GM18519 (cell line): ENCODE measurements around the gene WHRN.

Experiments
- ATAC-seq: cut with Tn5 transposase; IDR thresholded peaks from one replicate; pipeline ENCODE4 v1.9.1; 2021; ENCODE audit warnings: mild to moderate bottlenecking, moderate library complexity; ENCODE audit not compliant: unreplicated experiment, low FRiP score

Gene WHRN

DNA sequence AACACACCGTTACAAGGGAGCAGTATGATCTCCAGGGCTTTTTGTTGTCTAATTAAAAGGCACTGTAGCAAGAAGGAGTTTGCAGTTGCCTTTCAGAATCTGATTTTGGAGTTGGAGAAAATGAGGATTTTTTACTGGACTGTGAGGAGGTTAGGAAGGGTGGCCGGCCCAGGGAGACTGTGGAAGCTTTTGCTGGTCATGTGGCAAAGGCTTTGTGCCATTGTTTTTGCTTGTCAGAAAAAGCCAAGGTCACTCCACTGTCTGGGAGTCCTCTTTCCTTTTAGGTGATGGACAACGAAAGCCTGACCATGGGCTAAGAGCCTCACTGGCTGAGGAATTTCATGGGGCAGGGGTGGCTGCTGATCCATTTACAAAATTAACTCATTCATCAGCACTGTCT, 10.3 kb upstream of the WHRN start:
- ATAC-seq = no peak

DNA sequence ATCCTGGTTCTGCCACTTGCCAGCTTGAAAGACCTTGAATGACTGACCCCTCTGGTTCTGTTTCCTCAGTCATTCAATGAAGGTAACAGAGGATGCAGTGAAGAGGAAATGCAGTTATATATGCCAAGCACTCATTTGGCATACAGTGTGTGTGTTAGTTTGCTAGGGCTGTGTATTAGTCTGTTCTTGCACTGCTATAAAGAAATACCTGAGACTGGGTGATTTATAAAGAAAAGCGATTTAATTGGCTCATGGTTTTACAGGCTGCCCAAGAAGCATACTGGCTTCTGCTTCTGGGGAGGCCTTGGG, 8.6 kb upstream of the WHRN start:
- ATAC-seq = no peak

DNA sequence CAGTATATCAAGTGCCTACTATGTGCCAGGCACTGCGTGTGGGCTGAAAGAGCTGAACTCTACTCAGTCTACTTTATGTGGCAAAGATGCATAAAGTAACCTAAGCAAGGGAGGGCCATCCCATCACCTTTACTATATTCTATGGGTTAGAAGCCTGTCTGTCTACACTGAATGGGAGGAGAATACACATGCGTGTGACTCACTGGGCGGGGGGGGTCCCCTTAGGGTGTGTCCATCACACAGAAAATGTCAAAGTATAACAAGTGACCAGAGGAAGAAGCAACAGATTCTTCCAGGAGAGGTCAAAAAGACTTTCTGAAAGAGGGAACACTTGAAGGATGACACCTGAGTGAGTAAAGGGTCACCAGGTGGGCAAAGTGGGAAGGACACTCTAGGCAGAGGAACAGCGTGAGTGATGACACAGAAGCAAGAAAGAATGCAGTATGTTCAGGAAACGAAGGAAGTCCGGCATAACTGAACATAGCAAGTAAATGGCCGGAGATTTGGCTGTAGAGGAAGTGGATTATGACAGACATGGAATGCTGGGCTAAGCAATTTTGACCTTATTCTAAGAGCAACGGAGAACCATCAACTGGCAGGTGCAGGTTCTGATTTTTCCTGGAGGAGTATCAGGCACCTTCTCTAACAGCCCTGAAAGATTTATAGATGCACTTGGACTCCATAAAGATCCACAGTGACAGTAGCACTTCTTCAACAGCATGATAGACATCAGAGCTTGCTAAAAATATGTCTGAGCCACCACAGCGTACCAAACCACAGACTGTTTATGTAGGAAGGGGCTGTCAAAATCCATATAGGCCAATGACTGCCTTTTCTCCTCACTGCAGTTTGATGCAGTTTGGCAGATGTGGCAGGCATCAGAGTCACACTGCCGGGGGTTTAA, 8.0 kb upstream of the WHRN start:
- no peak for ATAC-seq

DNA sequence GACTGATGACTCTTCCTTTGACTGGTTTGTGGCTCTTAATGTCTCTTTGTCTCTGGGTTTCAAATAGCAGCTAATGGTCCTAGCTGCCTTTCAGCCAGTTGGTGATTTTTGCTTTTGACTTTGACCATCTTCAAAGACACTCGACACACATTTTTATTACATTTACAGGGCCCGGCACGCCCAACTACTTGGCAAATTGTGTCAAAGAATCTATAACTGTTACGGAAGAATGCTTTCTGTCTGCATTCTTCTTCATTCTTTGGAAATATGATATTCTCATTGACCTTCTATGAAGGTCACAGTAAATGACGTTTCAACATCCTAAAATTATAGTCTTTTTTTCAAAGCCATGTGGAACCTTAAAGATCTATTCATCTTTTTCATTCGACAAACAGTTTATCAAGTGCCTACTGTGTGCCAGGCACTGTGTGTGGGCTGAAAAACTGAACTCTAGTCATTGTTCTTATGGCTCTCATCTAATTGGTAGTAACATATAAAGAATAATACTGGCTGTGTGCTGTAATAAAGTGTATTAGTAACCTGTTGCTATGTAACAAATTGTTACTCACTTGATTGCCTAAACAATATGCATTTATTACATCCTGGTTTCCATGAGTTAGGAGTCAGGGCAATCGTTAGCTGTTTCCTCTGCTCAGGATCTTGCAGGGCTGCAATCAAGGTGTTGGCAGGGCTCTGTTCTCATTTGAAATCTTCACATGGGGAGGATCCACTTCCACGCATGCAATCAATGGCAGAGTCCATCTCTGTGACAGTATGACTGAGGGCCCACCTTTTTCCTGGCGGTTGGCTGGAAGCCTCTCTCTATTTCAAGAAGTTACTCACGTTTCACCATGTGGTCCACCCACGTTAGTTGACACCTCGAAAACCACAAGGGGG, 7.0 kb upstream of the WHRN start:
- no peak for ATAC-seq

DNA sequence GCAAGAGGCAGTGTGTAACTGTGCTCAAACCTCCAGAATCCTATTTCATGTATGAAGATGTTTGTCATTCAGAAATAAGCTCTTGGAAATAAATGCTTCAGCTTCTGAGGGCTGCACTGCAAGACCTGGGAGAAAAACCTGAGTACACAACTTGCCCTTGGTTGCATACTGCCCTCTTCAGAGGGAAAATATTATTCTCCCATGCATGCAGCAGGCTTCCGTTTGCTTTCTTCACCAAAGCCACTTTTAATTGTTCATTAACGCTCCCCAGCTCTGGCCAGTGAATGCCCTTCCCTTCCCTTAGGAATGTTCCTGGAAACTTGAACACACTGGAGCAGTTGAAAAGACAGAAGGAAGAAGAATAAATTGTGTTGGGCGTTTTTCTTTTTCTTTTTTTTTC, 2.5 kb upstream of the WHRN start:
- no peak for ATAC-seq

DNA sequence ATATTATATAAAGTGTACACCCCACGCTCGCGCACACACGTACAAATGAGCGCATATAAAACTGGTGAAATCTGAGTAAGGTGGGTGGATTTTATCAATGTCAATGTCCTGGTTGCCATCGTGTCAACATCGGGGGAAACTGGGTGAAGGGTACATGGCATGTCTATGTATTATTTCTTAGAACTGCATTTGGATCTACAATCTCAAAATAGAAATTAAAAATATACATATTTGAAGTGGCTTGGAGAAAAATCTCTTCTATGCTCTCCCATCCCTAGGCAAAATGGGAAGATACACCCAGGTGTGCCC, 763 bp upstream of the WHRN start:
- ATAC-seq = no peak

DNA sequence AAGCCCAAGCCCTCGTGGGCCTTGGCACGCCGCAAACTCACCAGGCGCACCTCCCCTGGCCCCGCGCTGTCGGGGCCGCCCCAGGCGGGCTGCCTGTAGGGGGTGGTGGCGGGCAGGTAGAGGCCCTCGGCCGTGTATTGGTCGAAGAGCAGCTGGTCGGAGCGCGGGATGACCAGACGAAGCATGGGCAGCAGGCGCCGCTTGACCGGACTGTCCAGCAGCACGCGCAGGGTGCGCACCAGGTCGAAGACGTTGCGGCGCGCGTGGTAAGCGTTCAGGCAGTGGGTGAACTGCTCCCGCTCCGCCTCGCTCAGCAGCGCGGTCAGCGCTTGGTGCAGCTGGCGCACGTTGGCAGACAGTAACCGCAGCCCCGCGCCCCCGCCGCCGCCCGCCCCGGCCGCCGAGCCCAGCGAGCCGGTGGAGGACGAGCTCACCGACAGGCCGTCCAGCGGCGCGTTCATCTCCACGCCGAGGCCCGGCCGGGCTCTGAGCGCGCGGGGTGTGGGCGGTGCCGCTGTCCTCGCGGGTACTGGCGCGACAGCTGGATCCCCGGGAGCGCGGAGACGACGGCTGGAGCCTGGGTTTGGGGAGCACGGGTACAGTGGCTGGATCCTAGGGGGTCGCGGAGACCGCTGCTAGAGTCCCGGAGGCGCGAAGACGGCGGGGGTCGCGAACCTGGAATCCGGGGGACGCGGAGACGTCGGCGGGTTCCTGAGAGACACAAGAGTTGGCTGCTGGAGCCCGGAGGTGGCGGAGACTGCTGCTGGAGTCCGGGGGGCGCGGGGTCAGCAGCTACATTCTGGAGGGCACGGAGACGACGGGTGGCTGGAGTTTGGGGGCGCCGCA, 709 bp downstream of the WHRN start:
- no peak for ATAC-seq

DNA sequence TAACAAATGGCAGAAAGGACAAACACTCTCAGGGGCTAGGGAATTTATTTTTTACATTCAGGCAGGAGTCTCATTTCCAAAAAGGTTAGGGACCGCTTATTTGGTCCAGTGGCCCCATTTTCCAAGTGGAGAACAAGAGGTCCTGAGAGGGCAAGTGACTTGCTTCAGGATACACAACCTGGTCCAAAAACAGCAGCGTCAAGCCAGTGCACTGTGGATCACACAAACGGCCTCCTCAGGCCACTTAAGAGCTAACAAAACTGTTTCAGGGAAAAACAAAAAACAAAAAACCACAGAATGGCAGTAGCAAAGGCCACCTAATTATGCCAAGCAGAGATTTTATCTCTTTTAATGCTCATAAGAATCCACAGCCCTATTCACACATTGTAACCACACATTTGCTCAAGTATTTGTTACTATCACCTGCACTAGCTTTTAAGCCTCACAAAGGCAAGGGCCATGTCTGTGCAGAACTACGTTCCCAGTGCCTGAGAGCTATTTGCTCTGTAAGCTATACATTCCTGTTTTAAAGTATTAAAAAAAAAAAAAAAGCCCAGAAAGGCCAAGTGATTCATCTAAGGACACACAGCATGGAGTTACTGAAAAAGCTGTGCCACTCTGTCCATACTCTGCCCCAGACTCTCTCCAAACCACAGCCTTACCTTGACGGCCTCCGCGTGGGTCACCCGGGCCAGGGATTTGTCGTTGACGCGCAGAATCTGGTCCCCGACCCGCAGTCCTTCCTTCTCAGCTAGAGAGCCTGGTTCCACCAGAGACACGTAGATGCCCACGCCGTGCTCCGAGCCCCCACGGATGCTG, 1.5 kb downstream of the WHRN start:
- ATAC-seq = no peak

DNA sequence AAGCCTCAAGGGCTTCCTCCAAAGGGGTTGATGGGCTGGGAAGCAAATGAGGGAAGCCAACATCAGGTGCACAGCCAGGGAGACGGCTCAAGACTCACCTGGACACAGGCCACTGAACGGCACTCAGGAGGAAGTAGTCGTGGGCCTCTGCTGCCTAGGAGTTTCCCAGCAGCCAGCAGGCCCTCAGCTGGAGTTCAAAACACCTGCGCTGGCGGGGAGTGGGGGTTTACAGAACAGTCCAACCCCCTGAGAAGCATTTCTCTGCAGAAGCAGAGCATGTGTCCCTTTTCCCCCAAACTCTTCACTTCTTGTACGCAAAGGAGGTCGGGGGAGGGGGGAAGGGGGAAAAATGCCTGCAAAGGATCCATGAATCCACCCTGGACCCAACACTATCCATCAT, 2.3 kb downstream of the WHRN start:
- ATAC-seq = no peak

DNA sequence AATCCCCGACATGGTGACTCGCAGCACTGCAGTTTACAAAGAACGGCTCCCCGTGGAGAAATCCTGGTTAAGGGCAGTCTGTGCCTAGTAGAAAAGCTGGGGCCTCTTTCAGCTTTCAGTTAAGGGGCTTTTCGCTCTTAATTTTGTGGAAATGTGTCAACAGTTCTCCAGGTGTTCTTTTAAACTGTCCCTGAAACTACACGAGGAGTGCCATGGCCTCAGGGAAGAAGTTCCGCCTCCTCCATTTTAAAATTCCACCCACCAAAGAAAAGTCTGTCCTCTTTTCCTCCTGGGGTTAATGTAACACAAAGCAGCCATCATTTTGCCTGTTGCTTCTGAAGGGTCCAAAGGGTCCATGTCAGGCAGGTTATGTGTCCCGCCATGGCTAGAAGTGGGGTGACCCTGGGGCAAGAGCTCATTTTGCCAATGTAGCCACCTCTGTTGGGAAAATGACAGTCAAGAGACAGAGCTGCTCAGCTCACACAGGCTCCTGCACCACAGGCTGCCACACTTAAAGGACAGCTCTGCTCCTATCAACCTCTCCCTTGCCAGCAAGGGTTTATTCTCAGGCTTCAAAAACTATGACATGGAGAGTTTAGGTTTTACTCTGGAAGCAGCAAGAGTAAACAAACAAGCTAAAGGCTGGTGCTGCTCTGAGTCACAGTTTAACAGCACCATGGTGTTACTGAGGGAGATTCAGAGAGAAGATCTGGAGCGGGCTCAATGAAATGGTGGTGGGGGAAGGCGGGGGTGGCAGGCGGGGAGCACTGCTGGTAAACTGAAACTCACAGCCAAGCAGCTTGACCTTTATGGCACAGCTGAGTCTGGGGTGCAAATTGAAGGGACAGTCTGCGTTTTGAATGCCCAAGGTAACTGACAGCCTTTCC, 3.2 kb downstream of the WHRN start:
- ATAC-seq = no peak

DNA sequence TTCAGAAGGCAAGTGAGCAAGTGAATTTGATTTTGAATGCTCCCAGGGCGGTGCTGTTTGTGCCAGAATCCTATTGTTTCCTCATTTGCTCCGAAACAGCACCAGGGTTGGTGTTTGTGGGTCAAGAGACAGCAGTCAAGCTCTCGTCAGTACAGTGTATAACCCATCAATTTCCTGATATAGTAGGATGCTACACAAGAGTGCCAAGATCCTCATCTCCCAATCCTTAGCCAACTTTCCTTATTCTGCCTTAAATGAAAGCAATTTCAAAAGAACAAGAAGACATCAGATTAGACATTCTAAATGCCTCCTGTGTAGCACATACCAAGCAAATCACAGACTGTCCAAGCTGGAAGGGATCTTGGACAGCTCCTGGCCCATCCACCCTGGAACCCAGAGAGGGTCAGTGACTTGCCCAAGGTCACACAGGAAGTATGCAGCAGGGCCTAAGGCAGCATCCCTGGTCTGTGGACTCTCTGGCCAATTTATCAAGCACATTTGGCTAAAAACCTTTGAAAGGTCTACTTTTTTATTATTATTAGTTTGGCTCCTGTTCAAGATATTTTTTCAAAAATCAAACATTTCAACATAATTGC, 4.5 kb downstream of the WHRN start:
- no peak for ATAC-seq

DNA sequence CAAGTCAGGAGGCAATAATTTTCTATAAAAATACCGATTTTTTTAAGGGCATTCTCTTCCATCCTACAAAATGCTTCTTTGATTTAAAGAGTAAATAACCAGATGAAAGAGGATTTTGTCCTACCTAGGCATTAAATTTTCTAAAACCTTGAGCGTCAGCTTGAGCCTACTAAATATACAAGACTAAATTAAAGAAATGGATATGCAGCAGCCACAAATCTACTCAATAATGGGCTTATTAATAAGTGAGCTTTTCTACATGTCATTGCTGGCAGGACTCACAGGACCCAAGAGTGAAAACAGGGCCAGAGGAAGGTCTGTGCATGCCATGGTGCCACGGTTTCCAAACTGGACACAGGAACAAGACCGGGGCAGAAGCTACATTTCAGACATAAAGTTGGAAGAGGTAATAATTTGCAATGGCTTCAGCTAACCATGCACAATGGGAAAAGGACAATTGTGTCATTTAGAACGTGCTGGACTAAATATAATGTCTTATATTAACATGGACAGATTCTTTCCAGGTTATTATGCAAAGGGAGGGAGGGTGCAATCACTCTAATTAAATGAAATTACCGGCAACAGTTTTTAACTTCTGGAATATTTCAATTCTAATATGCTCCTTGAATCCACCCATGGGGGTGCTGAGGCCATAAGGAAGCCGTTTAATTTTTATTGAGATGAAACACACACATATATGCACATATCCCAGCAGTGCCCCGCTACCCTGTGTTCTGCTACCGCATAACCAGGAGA, 5.2 kb downstream of the WHRN start:
- ATAC-seq = no peak

DNA sequence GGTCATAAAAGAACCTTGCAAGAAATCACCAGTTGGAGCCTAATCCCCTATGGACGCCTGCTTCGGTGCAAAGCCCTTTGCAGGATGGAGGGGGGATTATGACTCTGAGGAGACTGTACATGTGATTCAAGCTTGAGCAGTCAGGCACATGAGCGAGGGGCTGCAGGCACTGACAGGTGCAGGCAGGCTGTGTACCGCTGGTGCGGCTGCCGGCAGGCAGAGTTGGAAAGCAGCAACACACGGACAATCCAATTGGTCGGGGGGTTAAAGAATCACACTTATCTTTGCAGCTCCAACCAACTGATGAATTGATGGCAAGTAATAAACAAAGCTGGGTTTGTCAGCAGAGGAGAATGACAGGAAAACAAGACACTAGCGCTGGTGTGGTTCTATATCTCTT, 5.7 kb downstream of the WHRN start:
- ATAC-seq = no peak

DNA sequence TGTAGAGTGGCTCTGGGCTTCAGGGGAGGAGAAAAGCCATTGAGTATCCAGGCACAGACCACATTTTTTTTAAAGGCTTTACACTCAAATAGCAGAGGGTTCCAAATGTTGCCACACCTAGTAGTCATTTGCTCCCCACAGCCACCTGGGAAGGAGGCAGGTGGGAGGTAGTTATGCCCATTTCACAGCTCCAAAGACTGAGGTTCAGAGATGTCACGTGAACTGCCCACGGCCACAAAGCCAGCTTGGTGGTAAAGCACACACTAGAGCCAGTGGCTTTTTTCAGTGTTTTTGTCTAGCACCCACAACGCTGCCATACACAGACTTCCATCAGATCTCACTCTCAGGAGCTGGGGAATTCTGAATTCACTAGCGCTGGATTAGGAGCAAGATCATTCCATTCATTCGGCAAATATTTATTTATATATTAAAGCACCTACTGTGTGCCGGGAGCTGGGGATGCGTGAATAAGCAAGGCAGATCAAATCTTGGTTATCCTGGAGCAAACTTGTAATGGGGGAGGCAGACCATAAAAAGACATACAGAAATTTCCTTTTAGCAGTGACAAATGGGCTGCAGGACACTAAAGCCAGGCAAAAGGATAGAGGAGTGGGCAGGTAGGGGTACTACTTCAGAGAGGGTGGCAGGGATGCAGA, 7.4 kb downstream of the WHRN start:
- ATAC-seq = no peak

DNA sequence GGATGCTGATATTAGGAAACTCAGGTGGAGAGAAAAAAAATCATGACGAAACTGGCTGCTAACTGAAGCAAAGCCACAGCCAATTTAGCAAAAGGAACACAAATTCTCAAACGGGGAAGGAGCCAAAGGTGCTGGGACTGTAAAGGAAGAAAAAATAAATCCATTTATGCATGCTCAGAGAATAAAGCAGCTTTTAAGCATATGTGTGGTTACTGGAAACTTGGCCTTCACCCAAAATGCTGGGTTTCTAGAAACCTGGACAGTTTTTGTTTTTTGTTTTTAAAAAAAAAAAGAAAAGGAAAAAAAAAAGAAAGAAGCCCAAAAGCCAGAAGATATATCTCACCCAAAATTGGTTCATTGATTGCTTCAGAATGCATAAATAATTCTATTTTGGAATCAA, 8.0 kb downstream of the WHRN start:
- no peak for ATAC-seq

DNA sequence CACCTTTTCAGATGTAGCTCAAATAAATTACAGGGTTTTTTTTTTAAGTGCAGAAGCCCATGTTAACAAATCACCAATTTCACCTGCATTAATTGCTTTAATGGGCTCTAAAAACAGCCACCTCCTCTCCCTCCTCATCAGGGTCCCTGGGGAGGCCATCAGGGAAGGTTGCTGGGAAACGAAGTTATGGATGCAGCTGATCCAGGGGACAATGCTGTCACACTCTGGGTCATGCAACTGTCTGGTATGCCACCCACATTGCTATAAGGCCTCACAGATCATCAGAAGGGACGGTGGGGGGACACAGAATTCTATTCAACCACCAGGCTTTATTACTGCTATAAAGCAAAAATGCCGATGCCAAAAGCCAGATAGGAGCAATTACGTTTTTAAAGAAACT, 9.3 kb downstream of the WHRN start:
- ATAC-seq = no peak

DNA sequence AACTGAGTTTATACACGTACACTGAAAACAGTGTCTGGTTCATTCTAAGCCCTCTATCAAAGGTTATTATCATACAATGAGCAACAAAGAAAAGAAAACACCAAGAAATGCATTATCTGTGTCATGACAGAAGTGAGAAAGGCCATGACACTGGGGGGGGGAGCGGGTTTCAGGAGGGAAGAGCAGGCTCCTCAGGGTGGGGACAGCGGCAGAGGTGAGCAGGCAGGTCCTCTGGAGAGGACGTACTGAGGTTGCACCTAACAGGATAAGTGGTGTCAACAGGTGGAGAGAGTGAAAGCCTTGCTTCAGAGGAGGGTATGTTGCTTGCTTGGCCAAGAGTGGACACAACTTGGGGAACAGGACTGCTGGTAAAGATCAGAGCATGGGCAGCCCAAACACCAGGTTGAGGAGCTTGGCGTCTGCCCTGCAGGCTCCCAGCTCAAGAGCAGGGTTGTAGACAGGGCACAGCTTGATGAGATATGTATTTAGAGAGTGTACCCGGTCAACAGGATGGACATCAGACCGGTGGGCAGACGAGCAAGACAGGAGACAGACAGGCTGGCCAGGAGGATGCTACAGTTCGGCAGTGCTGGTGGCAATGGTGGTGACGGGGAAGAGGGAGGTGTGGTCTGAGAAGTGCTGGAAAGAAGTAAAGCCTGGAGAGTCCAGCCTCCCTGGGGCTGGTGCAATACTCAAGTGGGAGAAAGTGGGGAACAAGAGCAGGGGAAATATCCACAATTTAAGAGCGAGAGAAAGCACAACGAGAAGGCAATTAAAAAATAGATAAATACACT, 10.3 kb downstream of the WHRN start:
- ATAC-seq = no peak
